Right lobe of liver (tissue), 6 donors: ENCODE measurements around the gene DNAAF9. TPM values are rescaled to one million over a fixed set of nuclear protein-coding genes. Genes with fewer than 3 reads are reported as not detected.

Experiments
- ATAC-seq, 4 donors: fragments of 200-7000 bp; cut with Tn5 transposase; one replicate each; pipeline ENCODE4 v1.9.1; 2020; ENCODE audit warnings: mild to moderate bottlenecking in 4 of 4, moderate library complexity in 4 of 4
- DNase-seq, 3 donors: peaks; one replicate each; pipeline ENCODE4 v3.0.0-alpha.2; 2020
- H3K27ac ChIP-seq, 3 donors: fragments of 200-600 bp; one replicate each; pipeline ENCODE4 v1.8.0; 2022
- H3K27me3 ChIP-seq, 2 donors: fragments of 200-600 bp; one replicate each; pipeline ENCODE4 v1.8.0; 2022
- H3K36me3 ChIP-seq, 4 donors: fragments of 200-600 bp; sonication (generic) in 1 of 4; one replicate each; pipeline versions ENCODE4 v1.5.1 to v1.8.0; 2017 to 2022; ENCODE audit warnings: control low read depth in 1 of 4
- H3K4me1 ChIP-seq, 4 donors: fragments of 200-600 bp; sonication (generic) in 1 of 4; one replicate each; pipeline versions ENCODE4 v1.5.1 to v1.8.0; 2017 to 2022; ENCODE audit warnings: control low read depth in 1 of 4
- H3K4me3 ChIP-seq, 3 donors: fragments of 200-600 bp; one replicate each; pipeline ENCODE4 v1.8.0; 2022
- H3K9me3 ChIP-seq, 4 donors: fragments of 200-600 bp; sonication (generic) in 1 of 4; one replicate each; pipeline versions ENCODE4 v1.5.1 to v1.8.0; 2017 to 2022; ENCODE audit warnings: control low read depth in 1 of 4
- POLR2A ChIP-seq: fragments of 450-650 bp; IDR thresholded peaks from one replicate; pipeline ENCODE4 v1.6.1; 2017; ENCODE audit warnings: antibody characterized with exemption, mild to moderate bottlenecking
- WGBS: methylation state at CpG from one replicate; pipeline ENCODE4 v1.1.6; 2018; ENCODE audit warnings: low coverage, low lambda C conversion rate; ENCODE audit not compliant: insufficient coverage; ENCODE audit errors: missing lambda C conversion rate; 5-methylcytosine and 5-hydroxymethylcytosine counted together
- intact Hi-C, 2 donors: fragments of 100-400 bp; cut with DNase I; formaldehyde crosslinking; loops; one replicate each; pipeline versions ENCODE4 v1.11.2 to v1.14.1; 2022
- total RNA-seq, 6 experiments: library from RNA; depleted of rRNA in 2 of 6; stranded (reverse); fragments of >200 nt in 2 of 6; fragmentation: NEBNext Ultra II Directional in 3 of 6; extraction: Animal tissue kit (Norgen Biotek cat#: 25700) in 3 of 6; gene quantifications; one replicate each; pipeline versions ENCODE4 v1.1.0 to v1.2.4, GENCODE V29; 2016 to 2023
- TF ChIP-seq, protein P1 (sequence below), 4 donors: fragments of 200-600 bp in 3 of 4; fragments of 450-650 bp in 1 of 4; IDR thresholded peaks; one replicate each; pipeline versions ENCODE4 v1.5.1 to v1.8.0; 2016 to 2022; ENCODE audit warnings: antibody characterized with exemption in 4 of 4, mild to moderate bottlenecking in 2 of 4
- donor health status: DM: no; HTN: yes; CAD: no.
- donor health status: DM: no; HTN: no; CAD: no.
- donor health status: DM: no; HTN: no; CAD: no.
- donor health status: DM: no; HTN: yes; CAD: no.
- donor health status: DM: no; HTN: yes; CAD: no.

DNAAF9 gene
- total RNA-seq, 6 experiments from 2014 or later: 2.5 to 4.9 (median 4.2) TPM

DNA sequence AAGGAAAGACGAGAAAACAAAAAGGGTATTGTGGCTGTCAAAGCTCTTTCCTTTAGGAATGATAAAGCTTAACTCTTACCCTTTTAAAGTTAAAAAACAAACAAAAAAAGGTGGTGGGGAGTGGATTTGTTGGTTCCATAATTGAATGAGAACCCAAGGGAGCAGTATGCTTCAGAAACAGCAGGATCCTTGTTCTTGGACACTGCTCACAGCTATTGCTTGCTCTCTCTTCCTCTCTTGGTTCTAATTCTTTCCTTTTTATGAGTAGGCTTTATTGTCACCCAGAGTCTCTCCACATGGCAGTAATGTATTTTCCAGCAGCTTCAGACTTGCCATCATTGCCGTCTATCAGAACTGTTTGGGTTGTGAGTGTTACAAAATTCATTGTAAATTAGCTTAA lies 44.7 kb upstream of the DNAAF9 start:
- intact Hi-C loops: no loop called here
- Histone ChIP-seq H3K36me3 (no peaks in the 10 kb centered on the region), H3K9me3 (no peaks in the 10 kb centered on the region), H3K4me1 (no peaks in the 10 kb centered on the region), H3K27me3 (no peaks in the 10 kb centered on the region), H3K4me3 (no peak overlapping the region), H3K27ac (no peak overlapping the region)
- ATAC-seq: no peak
- DNase-seq: no peak
- TF ChIP-seq, protein P1, sequence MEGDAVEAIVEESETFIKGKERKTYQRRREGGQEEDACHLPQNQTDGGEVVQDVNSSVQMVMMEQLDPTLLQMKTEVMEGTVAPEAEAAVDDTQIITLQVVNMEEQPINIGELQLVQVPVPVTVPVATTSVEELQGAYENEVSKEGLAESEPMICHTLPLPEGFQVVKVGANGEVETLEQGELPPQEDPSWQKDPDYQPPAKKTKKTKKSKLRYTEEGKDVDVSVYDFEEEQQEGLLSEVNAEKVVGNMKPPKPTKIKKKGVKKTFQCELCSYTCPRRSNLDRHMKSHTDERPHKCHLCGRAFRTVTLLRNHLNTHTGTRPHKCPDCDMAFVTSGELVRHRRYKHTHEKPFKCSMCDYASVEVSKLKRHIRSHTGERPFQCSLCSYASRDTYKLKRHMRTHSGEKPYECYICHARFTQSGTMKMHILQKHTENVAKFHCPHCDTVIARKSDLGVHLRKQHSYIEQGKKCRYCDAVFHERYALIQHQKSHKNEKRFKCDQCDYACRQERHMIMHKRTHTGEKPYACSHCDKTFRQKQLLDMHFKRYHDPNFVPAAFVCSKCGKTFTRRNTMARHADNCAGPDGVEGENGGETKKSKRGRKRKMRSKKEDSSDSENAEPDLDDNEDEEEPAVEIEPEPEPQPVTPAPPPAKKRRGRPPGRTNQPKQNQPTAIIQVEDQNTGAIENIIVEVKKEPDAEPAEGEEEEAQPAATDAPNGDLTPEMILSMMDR (IDR thresholded peaks at IDR 0.05): no peak
- TF ChIP-seq POLR2A: no peak
- WGBS: 95% methylated on average over 2 of the region's 2 CpGs

DNA sequence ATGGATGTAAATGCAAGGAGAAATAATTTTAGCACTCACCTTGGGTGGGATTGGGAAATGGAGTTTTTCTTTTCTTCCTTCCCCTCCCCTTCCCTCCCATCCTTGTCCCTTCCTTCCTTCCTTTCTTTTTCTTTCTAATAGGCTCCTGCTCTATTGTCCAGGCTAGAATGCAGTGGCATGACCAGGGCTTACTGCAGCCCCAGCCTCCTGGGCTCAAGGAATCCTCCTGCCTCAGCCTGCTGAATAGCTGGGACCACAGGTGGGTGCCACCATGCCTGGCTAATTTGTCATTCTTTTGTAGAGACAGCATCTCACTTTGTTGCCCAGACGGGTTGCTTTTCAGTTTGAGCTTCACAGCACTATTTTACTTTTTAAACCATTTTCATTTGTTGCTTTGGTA lies 41.9 kb upstream of the DNAAF9 start:
- intact Hi-C loops: no loop called here
- 67% methylated on average over 1 of the region's 1 CpG for WGBS
- no peaks in the 10 kb centered on the region for H3K9me3 ChIP-seq
- TF ChIP-seq, protein P1 (IDR thresholded peaks at IDR 0.05): no peak
- no peak for TF ChIP-seq POLR2A
- no peaks in the 10 kb centered on the region for H3K27me3 ChIP-seq
- no peak overlapping the region for H3K4me3 ChIP-seq
- H3K27ac ChIP-seq: no peak overlapping the region
- ATAC-seq: no peak
- DNase-seq: no peak
- H3K36me3 ChIP-seq: no peaks in the 10 kb centered on the region
- no peaks in the 10 kb centered on the region for H3K4me1 ChIP-seq

DNA sequence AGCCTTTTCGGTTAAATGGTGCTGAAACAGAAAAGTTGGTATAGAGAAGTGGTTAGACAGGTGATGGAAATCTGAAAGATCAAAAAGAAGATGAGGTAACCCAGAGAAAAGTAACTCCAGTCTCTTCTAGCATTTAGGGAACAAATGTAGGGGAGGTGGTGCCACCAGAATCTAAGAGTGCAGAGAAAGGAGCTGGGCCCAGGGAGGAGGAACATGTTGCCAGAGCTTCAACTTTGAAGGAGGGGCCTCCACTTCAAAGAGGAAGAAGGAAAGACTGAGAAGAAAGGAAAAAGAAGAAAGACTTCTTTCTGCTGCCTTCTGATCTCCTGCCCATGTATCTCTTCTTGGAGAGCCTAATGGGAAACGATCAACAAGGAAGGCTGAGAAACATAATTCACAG lies 39.9 kb upstream of the DNAAF9 start:
- Histone ChIP-seq H3K27ac (no peak overlapping the region), H3K9me3 (no peaks in the 10 kb centered on the region), H3K36me3 (no peaks in the 10 kb centered on the region), H3K4me1 (no peaks in the 10 kb centered on the region), H3K27me3 (no peaks in the 10 kb centered on the region), H3K4me3 (no peak overlapping the region)
- TF ChIP-seq, protein P1 (IDR thresholded peaks at IDR 0.05): no peak
- TF ChIP-seq POLR2A: no peak
- intact Hi-C loops: no loop called here
- DNase-seq: no peak
- ATAC-seq: no peak
- WGBS: 92% methylated on average over 2 of the region's 2 CpGs

DNA sequence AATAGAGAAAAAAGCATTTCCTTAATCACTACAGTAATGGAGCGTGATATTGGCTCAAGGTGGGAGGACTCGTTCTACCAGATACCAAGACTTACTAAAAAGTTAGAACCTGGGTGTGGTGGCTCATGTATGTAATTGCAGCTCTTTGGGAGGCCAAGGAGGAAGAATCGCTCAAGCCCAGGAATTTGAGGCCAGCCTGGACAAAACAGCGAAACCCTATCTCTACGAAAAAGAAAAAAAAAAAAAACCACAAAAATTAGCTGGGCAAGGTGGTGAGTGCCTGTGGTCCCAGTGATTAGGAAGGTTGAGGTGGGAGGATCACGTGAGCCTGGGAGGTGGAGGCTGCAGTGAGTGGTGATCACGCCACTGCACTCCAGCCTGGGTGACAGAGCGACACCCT lies 39.3 kb upstream of the DNAAF9 start:
- H3K27ac ChIP-seq: no peak overlapping the region
- H3K27me3 ChIP-seq: no peaks in the 10 kb centered on the region
- TF ChIP-seq, protein P1 (IDR thresholded peaks at IDR 0.05): no peak
- no peak for TF ChIP-seq POLR2A
- H3K36me3 ChIP-seq: no peaks in the 10 kb centered on the region
- H3K4me1 ChIP-seq: no peaks in the 10 kb centered on the region
- H3K4me3 ChIP-seq: no peak overlapping the region
- 95% methylated on average over 7 of the region's 8 CpGs for WGBS
- no peak for ATAC-seq
- intact Hi-C loops: no loop called here
- DNase-seq: no peak
- no peaks in the 10 kb centered on the region for H3K9me3 ChIP-seq
